H9 (cell line): ENCODE measurements around the gene OR10G7. TPM values are rescaled to one million over a fixed set of nuclear protein-coding genes. Genes with fewer than 3 reads are reported as not detected.

Source experiments
- DNase-seq: peaks from one replicate; pipeline ENCODE4 v3.0.0-alpha.2; 2017
- H2AFZ ChIP-seq: one replicate; pipeline ENCODE4 v1.6.1; 2013; ENCODE audit warnings: mild to moderate bottlenecking, low read length, control low read depth, moderate library complexity
- H2AK5ac ChIP-seq: 2 replicates; pipeline ENCODE4 v1.6.1; 2013; ENCODE audit warnings: low read length, control low read depth, mixed read lengths; ENCODE audit not compliant: insufficient read length
- H2BK120ac ChIP-seq: one replicate; pipeline ENCODE4 v1.6.1; 2013; ENCODE audit warnings: low read depth, mild to moderate bottlenecking, low read length, control low read depth, inconsistent platforms; ENCODE audit not compliant: poor library complexity, severe bottlenecking
- H2BK12ac ChIP-seq: 2 replicates; pipeline ENCODE4 v1.6.1; 2013; ENCODE audit warnings: low read length, control low read depth, mixed read lengths, low read depth; ENCODE audit not compliant: insufficient read length
- H2BK15ac ChIP-seq: 2 replicates; pipeline ENCODE4 v1.6.1; 2013; ENCODE audit warnings: low read depth, low read length, control low read depth
- H2BK20ac ChIP-seq: one replicate; pipeline ENCODE4 v1.6.1; 2013; ENCODE audit warnings: low read depth, mild to moderate bottlenecking, low read length, control low read depth, inconsistent platforms; ENCODE audit not compliant: poor library complexity, severe bottlenecking
- H2BK5ac ChIP-seq: 2 replicates; pipeline ENCODE4 v1.6.1; 2013; ENCODE audit warnings: low read length, control low read depth, mixed read lengths; ENCODE audit not compliant: insufficient read length
- H3K14ac ChIP-seq: 2 replicates; pipeline ENCODE4 v1.6.1; 2013; ENCODE audit warnings: low read length, control low read depth; ENCODE audit not compliant: insufficient read depth
- H3K18ac ChIP-seq: 2 replicates; pipeline ENCODE4 v1.6.1; 2013; ENCODE audit warnings: low read depth, mild to moderate bottlenecking, mixed read lengths, low read length, control low read depth; ENCODE audit not compliant: insufficient read length
- H3K23ac ChIP-seq: 2 replicates; pipeline ENCODE4 v1.6.1; 2013; ENCODE audit warnings: low read length, control low read depth, mixed read lengths, low read depth; ENCODE audit not compliant: insufficient read length
- H3K23me2 ChIP-seq: 2 replicates; pipeline ENCODE4 v1.6.1; 2013; ENCODE audit warnings: low read depth, mild to moderate bottlenecking, mixed read lengths, low read length, control low read depth; ENCODE audit not compliant: insufficient read length, poor library complexity, severe bottlenecking
- H3K27ac ChIP-seq: 2 replicates; pipeline ENCODE4 v1.5.1; 2013; ENCODE audit warnings: low read length, control low read depth, mixed read lengths, low read depth; ENCODE audit not compliant: insufficient read length
- H3K27me3 ChIP-seq: 2 replicates; pipeline ENCODE4 v1.6.1; 2013; ENCODE audit warnings: low read length, control low read depth, inconsistent platforms; ENCODE audit not compliant: insufficient read depth
- H3K4ac ChIP-seq: 2 replicates; pipeline ENCODE4 v1.6.1; 2013; ENCODE audit warnings: low read depth, mild to moderate bottlenecking, control low read depth, inconsistent platforms, low read length, moderate library complexity
- H3K4me1 ChIP-seq: 2 replicates; pipeline ENCODE4 v1.6.1; 2013; ENCODE audit warnings: low read length, control low read depth, inconsistent platforms; ENCODE audit not compliant: insufficient read depth
- H3K4me2 ChIP-seq: 2 replicates; pipeline ENCODE4 v1.6.1; 2013; ENCODE audit warnings: low read length, control low read depth, mixed read lengths; ENCODE audit not compliant: insufficient read length, insufficient read depth
- H3K56ac ChIP-seq: 2 replicates; pipeline ENCODE4 v1.6.1; 2013; ENCODE audit warnings: low read depth, mild to moderate bottlenecking, mixed read lengths, low read length, control low read depth; ENCODE audit not compliant: insufficient read length
- H3K79me1 ChIP-seq: 2 replicates; pipeline ENCODE4 v1.6.1; 2013; ENCODE audit warnings: low read depth, mild to moderate bottlenecking, moderate library complexity, low read length, control low read depth, inconsistent platforms; ENCODE audit not compliant: insufficient read depth, poor library complexity, severe bottlenecking
- H3K79me2 ChIP-seq: 2 replicates; pipeline ENCODE4 v1.6.1; 2013; ENCODE audit warnings: low read length, control low read depth, inconsistent platforms; ENCODE audit not compliant: insufficient read depth
- H3K9ac ChIP-seq: 2 replicates; pipeline ENCODE4 v1.6.1; 2013; ENCODE audit warnings: low read length, control low read depth, mixed read lengths; ENCODE audit not compliant: insufficient read length; ENCODE audit errors: extremely low read depth
- H3K9me3 ChIP-seq: one replicate; pipeline ENCODE4 v1.6.1; 2013; ENCODE audit warnings: low read depth, low read length, inconsistent platforms; ENCODE audit not compliant: control insufficient read depth
- H3T11ph ChIP-seq: one replicate; pipeline ENCODE4 v1.6.1; 2013; ENCODE audit warnings: mild to moderate bottlenecking, low read length, control low read depth, inconsistent platforms
- H4K20me1 ChIP-seq: one replicate; pipeline ENCODE4 v1.6.1; 2013; ENCODE audit not compliant: control insufficient read depth, insufficient read length, insufficient read depth
- H4K5ac ChIP-seq: 2 replicates; pipeline ENCODE4 v1.6.1; 2013; ENCODE audit warnings: low read depth, mild to moderate bottlenecking, mixed read lengths, low read length, control low read depth; ENCODE audit not compliant: insufficient read length
- H4K8ac ChIP-seq: replicated peaks from 2 replicates; pipeline ENCODE4 v1.6.1; 2013; ENCODE audit warnings: low read length, control low read depth, mixed read lengths, low read depth; ENCODE audit not compliant: insufficient read length
- H4K91ac ChIP-seq: 2 replicates; pipeline ENCODE4 v1.6.1; 2013; ENCODE audit warnings: low read depth, mild to moderate bottlenecking, moderate library complexity, mixed read lengths, low read length, control low read depth; ENCODE audit not compliant: insufficient read length
- H3K27ac Mint-ChIP-seq, 3 experiments: 2 replicates in 2 of 3; 3 replicates in 1 of 3; pipeline ENCODE4 v1.8.0; 2020 to 2021; ENCODE audit warnings: mixed read lengths in 3 of 3, mild to moderate bottlenecking in 1 of 3, moderate library complexity in 1 of 3
- H3K27me3 Mint-ChIP-seq: 2 replicates; pipeline ENCODE4 v1.8.0; 2021; ENCODE audit warnings: low read depth, mild to moderate bottlenecking, moderate library complexity, mixed read lengths
- H3K36me3 Mint-ChIP-seq, 3 experiments: 2 replicates in 2 of 3; 3 replicates in 1 of 3; pipeline ENCODE4 v1.8.0; 2020 to 2021; ENCODE audit warnings: low read depth in 3 of 3, mixed read lengths in 3 of 3; ENCODE audit not compliant: insufficient read depth in 1 of 3
- H3K4me1 Mint-ChIP-seq, 2 experiments: 2 replicates each; pipeline ENCODE4 v1.8.0; 2020; ENCODE audit warnings: mixed read lengths in 2 of 2
- H3K4me3 Mint-ChIP-seq, 2 experiments: 2 replicates in 1 of 2; 3 replicates in 1 of 2; pipeline ENCODE4 v1.8.0; 2020 to 2021; ENCODE audit warnings: mild to moderate bottlenecking in 2 of 2, mixed read lengths in 2 of 2, moderate library complexity in 1 of 2
- H3K9me3 Mint-ChIP-seq, 2 experiments: 2 replicates in 1 of 2; 3 replicates in 1 of 2; pipeline ENCODE4 v1.8.0; 2020; ENCODE audit warnings: mild to moderate bottlenecking in 2 of 2, mixed read lengths in 2 of 2, moderate library complexity in 1 of 2
- WGBS: extraction: QIAGEN DNeasy Blood & Tissue Kit; methylation state at CpG from one replicate; pipeline ENCODE4 v1.1.7; 2013; ENCODE audit warnings: missing lambda C conversion rate, low lambda C conversion rate, mixed read lengths; ENCODE audit not compliant: insufficient read length; ENCODE audit errors: extremely low coverage; 5-methylcytosine and 5-hydroxymethylcytosine counted together
- total RNA-seq: library from RNA; stranded (reverse); gene quantifications from 2 replicates; pipeline ENCODE4 v1.2.1, GENCODE V29; 2021
- TF ChIP-seq, protein P1 (sequence below): fragments of 200-600 bp; sonication (generic); conservative IDR thresholded peaks from 3 replicates; pipeline ENCODE4 v1.8.0; 2021; ENCODE audit warnings: antibody characterized with exemption, mild to moderate bottlenecking

The OR10G7 gene
- total RNA-seq, 1 experiment from 2014 or later, result not detected

DNA sequence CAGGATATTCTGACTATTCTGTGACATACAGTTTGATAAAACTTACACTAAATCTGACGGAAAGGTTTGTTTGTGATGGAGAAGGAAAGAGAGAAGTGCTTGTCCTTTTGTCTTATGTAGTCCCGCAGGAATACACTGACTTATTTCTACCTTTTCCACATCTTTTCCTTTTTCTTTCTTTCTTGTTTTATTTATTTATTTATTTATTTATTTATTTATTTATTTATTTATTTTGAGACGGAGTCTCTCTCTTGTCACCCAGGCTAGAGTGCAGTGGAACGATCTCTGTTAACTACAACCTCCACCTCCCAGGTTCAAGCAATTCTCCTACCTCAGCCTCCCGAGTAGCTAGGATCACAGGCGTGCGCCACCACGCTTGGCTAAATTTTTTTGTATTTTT, 31.0 kb upstream of the OR10G7 start:
- no peak overlapping the region for H3K14ac ChIP-seq
- TF ChIP-seq, protein P1, sequence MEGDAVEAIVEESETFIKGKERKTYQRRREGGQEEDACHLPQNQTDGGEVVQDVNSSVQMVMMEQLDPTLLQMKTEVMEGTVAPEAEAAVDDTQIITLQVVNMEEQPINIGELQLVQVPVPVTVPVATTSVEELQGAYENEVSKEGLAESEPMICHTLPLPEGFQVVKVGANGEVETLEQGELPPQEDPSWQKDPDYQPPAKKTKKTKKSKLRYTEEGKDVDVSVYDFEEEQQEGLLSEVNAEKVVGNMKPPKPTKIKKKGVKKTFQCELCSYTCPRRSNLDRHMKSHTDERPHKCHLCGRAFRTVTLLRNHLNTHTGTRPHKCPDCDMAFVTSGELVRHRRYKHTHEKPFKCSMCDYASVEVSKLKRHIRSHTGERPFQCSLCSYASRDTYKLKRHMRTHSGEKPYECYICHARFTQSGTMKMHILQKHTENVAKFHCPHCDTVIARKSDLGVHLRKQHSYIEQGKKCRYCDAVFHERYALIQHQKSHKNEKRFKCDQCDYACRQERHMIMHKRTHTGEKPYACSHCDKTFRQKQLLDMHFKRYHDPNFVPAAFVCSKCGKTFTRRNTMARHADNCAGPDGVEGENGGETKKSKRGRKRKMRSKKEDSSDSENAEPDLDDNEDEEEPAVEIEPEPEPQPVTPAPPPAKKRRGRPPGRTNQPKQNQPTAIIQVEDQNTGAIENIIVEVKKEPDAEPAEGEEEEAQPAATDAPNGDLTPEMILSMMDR, result no peak

More for the DNA sequence above, 31.0 kb upstream of the OR10G7 start:
- Mint-ChIP-seq H3K36me3 (no peaks in the 10 kb centered on the region), H3K4me1 (peaks cover 15 to 17% of the 10 kb centered on the region in 2 experiments), H3K27me3 (peaks cover 2% of the 10 kb centered on the region; the same call in 1 of the 2 replicates), H3K27ac (no peak overlapping the region), H3K4me3 (no peak overlapping the region), H3K9me3 (no peaks in the 10 kb centered on the region)
- Histone ChIP-seq H3K27ac (no peak overlapping the region), H4K8ac (no peak overlapping the region), H3K9me3 (no peaks in the 10 kb centered on the region), H3K56ac (no peak overlapping the region), H3K4ac (no peak overlapping the region), H2BK20ac (no peak overlapping the region), H3K9ac (no peak overlapping the region), H3K18ac (no peak overlapping the region), H3K79me1 (no peaks in the 10 kb centered on the region), H3K4me2 (no peak overlapping the region), H3K27me3 (no peaks in the 10 kb centered on the region), H3K79me2 (no peaks in the 10 kb centered on the region), H4K91ac (no peak overlapping the region), H3K23ac (no peak overlapping the region), H4K20me1 (no peaks in the 10 kb centered on the region), H2BK12ac (no peak overlapping the region), H2BK5ac (no peak overlapping the region), H3K4me1 (no peaks in the 10 kb centered on the region), H4K5ac (no peak overlapping the region), H2BK120ac (no peak overlapping the region), H2AK5ac (no peak overlapping the region), H3T11ph (no peak overlapping the region), H2AFZ (no peak overlapping the region), H3K23me2 (no peaks in the 10 kb centered on the region), H2BK15ac (no peak overlapping the region)
- DNase-seq, result no peak
- WGBS, result no CpG with 5 or more reads among the region's 8 CpGs
